Activated CD8-positive, alpha-beta T cell treated with anti-CD3 and anti-CD28 coated beads, Interleukin-2, amount 10 ng/mL, durations not matched to agents 7 days and 5 days (primary cell): Measurements from ENCODE around the gene EFCAB11. TPM values are rescaled to one million over a fixed set of nuclear protein-coding genes. Genes with fewer than 3 reads are reported as not detected.

Experiments used
- ATAC-seq: fragments of 150-1000 bp; cut with Tn5 transposase; one replicate; pipeline ENCODE4 v1.10.0; 2021; ENCODE audit warnings: moderate library complexity
- CTCF ChIA-PET: fragments of 350-600 bp; sonication (Branson Sonifier 250); formaldehyde crosslinking; loops from one replicate; lab custom pipeline; 2021; ENCODE audit warnings: antibody characterized with exemption; lab: Charles Lee
- POLR2A ChIA-PET: fragments of 350-600 bp; sonication (Branson Sonifier 250); formaldehyde crosslinking; loops from one replicate; lab custom pipeline; 2021; ENCODE audit warnings: antibody characterized with exemption; lab: Charles Lee
- DNase-seq: peaks from one replicate; pipeline ENCODE4 v3.0.0-alpha.2; 2020
- H3K27ac Mint-ChIP-seq: one replicate; pipeline ENCODE4 v1.8.0; 2021; ENCODE audit warnings: mild to moderate bottlenecking, mixed read lengths
- H3K27me3 Mint-ChIP-seq: one replicate; pipeline ENCODE4 v1.8.0; 2021; ENCODE audit warnings: low read depth, mixed read lengths
- H3K36me3 Mint-ChIP-seq: one replicate; pipeline ENCODE4 v1.8.0; 2021; ENCODE audit warnings: low read depth, mixed read lengths
- H3K4me1 Mint-ChIP-seq: one replicate; pipeline ENCODE4 v1.8.0; 2021; ENCODE audit warnings: low read depth, mixed read lengths
- H3K4me3 Mint-ChIP-seq: one replicate; pipeline ENCODE4 v1.8.0; 2021; ENCODE audit warnings: mild to moderate bottlenecking, mixed read lengths
- H3K9me3 Mint-ChIP-seq: one replicate; pipeline ENCODE4 v1.8.0; 2022; ENCODE audit warnings: mixed read lengths; ENCODE audit not compliant: insufficient read depth
- total RNA-seq, 2 experiments: library from RNA; stranded (reverse); gene quantifications; one replicate each; pipeline ENCODE4 v1.2.3, GENCODE V29; 2021

The EFCAB11 gene
- total RNA-seq, 2 experiments from 2014 or later, result 9.8 to 11.9 TPM

- ChIA-PET POLR2A (no interaction called here), CTCF (interaction anchor here (1.2 kb wide), 1 partner anchor 18 kb away, joined by 3 read pairs; no protein-coding TSS in a partner anchor)
- DNase-seq (no peak), ATAC-seq (no peak)
- no peak overlapping the region for H3K4me3 Mint-ChIP-seq
- no peaks in the 10 kb centered on the region for H3K36me3 Mint-ChIP-seq
- no peak overlapping the region for H3K27ac Mint-ChIP-seq
- H3K9me3 Mint-ChIP-seq, result no peaks in the 10 kb centered on the region
- H3K27me3 Mint-ChIP-seq, result no peaks in the 10 kb centered on the region
- H3K4me1 Mint-ChIP-seq, result no peaks in the 10 kb centered on the region
Observed at GRCh38 chr14:89803542-89803941, 151.0 kb downstream of the EFCAB11 start.

- no peak for DNase-seq
- Mint-ChIP-seq H3K27me3 (no peaks in the 10 kb centered on the region), H3K9me3 (no peaks in the 10 kb centered on the region), H3K4me1 (no peaks in the 10 kb centered on the region), H3K4me3 (no peak overlapping the region), H3K36me3 (no peaks in the 10 kb centered on the region), H3K27ac (no peak overlapping the region)
- ChIA-PET POLR2A (no interaction called here), CTCF (no interaction called here)
- no peak for ATAC-seq
Observed at GRCh38 chr14:89801136-89801535, 153.4 kb downstream of the EFCAB11 start.

GRCh38 chr14:89798212-89798773, 156.2 kb downstream of the EFCAB11 start:
- Mint-ChIP-seq H3K4me1 (no peaks in the 10 kb centered on the region), H3K27me3 (no peaks in the 10 kb centered on the region), H3K9me3 (no peaks in the 10 kb centered on the region), H3K4me3 (no peak overlapping the region), H3K27ac (no peak overlapping the region), H3K36me3 (no peaks in the 10 kb centered on the region)
- no peak for ATAC-seq
- no peak for DNase-seq
- ChIA-PET CTCF (no interaction called here), POLR2A (interaction anchor here (1.1 kb wide), 1 partner anchor 22 kb away, joined by 3 read pairs; no protein-coding TSS in a partner anchor)

DNA sequence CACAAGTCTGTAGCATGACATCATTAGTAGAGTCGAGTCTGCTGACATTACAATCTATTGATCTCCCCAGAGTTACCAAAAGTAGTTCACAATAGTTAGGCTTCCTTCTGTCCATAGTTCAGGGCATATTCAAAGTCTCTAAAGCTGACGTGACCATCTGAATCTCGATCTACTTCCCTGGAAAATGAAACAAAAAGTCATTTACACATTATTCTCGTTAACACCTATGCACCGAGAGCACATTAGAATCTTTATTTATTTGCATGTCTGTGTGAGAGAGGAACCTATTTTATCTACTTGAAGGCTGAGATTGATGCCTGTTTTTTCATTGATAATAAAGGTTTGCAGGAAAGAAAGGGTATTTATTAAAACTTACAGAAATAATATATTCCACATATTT, 157.4 kb downstream of the EFCAB11 start:
- DNase-seq, result no peak
- H3K36me3 Mint-ChIP-seq, result no peaks in the 10 kb centered on the region
- CTCF ChIA-PET, result no interaction called here
- H3K27me3 Mint-ChIP-seq, result no peaks in the 10 kb centered on the region
- no peak overlapping the region for H3K27ac Mint-ChIP-seq
- no peak for ATAC-seq
- POLR2A ChIA-PET, result interaction anchor here (1.1 kb wide), 1 partner anchor 21 kb away, joined by 3 read pairs; no protein-coding TSS in a partner anchor
- no peaks in the 10 kb centered on the region for H3K4me1 Mint-ChIP-seq
- no peak overlapping the region for H3K4me3 Mint-ChIP-seq
- no peaks in the 10 kb centered on the region for H3K9me3 Mint-ChIP-seq

- Mint-ChIP-seq H3K27me3 (no peaks in the 10 kb centered on the region), H3K27ac (no peak overlapping the region), H3K9me3 (no peaks in the 10 kb centered on the region), H3K4me3 (no peak overlapping the region), H3K36me3 (no peaks in the 10 kb centered on the region), H3K4me1 (no peaks in the 10 kb centered on the region)
- ATAC-seq, result no peak
- DNase-seq, result no peak
- CTCF ChIA-PET, result no interaction called here
- POLR2A ChIA-PET, result no interaction called here
Observed at GRCh38 chr14:89794096-89794495, 160.4 kb downstream of the EFCAB11 start.

DNA sequence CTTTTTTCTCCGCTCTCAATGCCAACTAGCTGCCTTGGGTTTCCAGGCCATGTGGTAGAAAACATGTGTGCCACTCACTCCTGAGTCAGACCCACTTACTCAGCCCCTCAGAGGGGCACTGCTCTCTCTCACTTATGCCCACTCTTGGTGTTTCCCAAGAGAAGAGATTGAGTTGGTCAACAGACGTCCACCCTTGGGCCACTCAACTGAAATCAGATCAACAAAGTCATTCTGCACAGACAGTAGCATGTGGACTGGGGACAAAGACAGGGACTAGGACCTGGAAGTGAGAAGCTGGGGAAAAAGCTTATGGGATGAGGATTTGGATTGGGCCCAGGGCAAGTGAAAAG, 161.2 kb downstream of the EFCAB11 start:
- CTCF ChIA-PET, result no interaction called here
- Mint-ChIP-seq H3K27ac (no peak overlapping the region), H3K4me1 (no peaks in the 10 kb centered on the region), H3K9me3 (no peaks in the 10 kb centered on the region), H3K4me3 (no peak overlapping the region), H3K27me3 (no peaks in the 10 kb centered on the region), H3K36me3 (no peaks in the 10 kb centered on the region)
- ATAC-seq (no peak), DNase-seq (no peak)
- POLR2A ChIA-PET, result no interaction called here

GRCh38 chr14:89792489-89793366, 161.8 kb downstream of the EFCAB11 start:
- DNase-seq (no peak), ATAC-seq (no peak)
- Mint-ChIP-seq H3K36me3 (no peaks in the 10 kb centered on the region), H3K27me3 (no peaks in the 10 kb centered on the region), H3K9me3 (no peaks in the 10 kb centered on the region), H3K4me1 (no peaks in the 10 kb centered on the region), H3K4me3 (no peak overlapping the region), H3K27ac (no peak overlapping the region)
- CTCF ChIA-PET, result no interaction called here
- POLR2A ChIA-PET, result interaction anchor here (0.5 kb wide), 1 partner anchor 21 kb away, joined by 3 read pairs; no protein-coding TSS in a partner anchor

DNA sequence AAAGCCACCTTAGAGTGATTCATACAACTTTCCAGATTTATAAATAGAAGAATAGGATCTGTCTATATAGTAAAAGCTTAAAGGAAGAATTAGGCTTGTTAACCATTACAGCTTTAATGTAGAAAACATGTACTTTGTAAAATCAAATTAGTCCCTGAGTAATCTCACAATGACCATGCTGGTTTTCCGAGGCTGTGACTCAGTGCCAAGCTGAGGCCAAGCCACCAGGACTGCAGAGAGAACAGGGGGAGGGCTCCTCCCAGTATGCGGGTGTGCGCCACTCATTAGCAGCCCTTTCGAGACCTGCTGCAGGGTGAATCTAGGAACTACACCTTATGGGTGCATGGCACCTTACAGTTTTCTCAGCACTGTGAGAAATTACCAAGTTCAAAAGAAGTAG, 167.0 kb downstream of the EFCAB11 start:
- DNase-seq (no peak), ATAC-seq (no peak)
- Mint-ChIP-seq H3K27me3 (no peaks in the 10 kb centered on the region), H3K27ac (no peak overlapping the region), H3K4me3 (no peak overlapping the region), H3K4me1 (no peaks in the 10 kb centered on the region), H3K9me3 (no peaks in the 10 kb centered on the region), H3K36me3 (no peaks in the 10 kb centered on the region)
- ChIA-PET POLR2A (no interaction called here), CTCF (no interaction called here)

GRCh38 chr14:89781046-89781445, 173.5 kb downstream of the EFCAB11 start:
- POLR2A ChIA-PET, result interaction anchor here (0.7 kb wide), 1 partner anchor 281 kb away, joined by 3 read pairs; no protein-coding TSS in a partner anchor
- Mint-ChIP-seq H3K4me1 (no peaks in the 10 kb centered on the region), H3K36me3 (no peaks in the 10 kb centered on the region), H3K9me3 (no peaks in the 10 kb centered on the region), H3K27ac (no peak overlapping the region), H3K4me3 (no peak overlapping the region), H3K27me3 (peaks cover 2% of the 10 kb centered on the region)
- no peak for ATAC-seq
- CTCF ChIA-PET, result no interaction called here
- no peak for DNase-seq

GRCh38 chr14:89779707-89780106, 174.8 kb downstream of the EFCAB11 start:
- H3K9me3 Mint-ChIP-seq, result no peaks in the 10 kb centered on the region
- peaks cover 2% of the 10 kb centered on the region for H3K27me3 Mint-ChIP-seq
- ChIA-PET POLR2A (no interaction called here), CTCF (no interaction called here)
- DNase-seq (no peak), ATAC-seq (no peak)
- no peak overlapping the region for H3K4me3 Mint-ChIP-seq
- H3K27ac Mint-ChIP-seq, result no peak overlapping the region
- no peaks in the 10 kb centered on the region for H3K36me3 Mint-ChIP-seq
- H3K4me1 Mint-ChIP-seq, result peaks cover 4% of the 10 kb centered on the region

DNA sequence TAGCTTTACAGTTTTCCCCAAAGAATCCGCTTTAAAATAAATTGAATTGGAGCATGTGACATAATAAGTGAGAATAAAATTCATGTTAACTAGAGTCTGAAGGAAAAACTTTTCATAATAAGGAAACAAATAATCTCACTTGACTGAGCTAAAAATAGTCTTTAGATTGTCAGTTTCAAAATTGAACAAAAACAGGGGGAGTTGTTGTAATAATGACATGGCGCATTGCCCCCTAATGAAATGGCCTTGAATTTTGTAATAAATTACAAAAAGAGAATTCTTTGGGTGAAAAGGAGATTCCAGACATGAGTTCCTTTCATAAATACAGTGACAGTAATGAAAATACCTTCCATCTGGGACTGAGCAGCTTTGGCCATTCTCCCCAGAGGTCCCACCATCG, 178.6 kb downstream of the EFCAB11 start:
- Mint-ChIP-seq H3K9me3 (no peaks in the 10 kb centered on the region), H3K27ac (no peak overlapping the region), H3K36me3 (no peaks in the 10 kb centered on the region), H3K4me1 (peaks cover 33% of the 10 kb centered on the region), H3K27me3 (peaks cover 4% of the 10 kb centered on the region), H3K4me3 (no peak overlapping the region)
- CTCF ChIA-PET, result no interaction called here
- DNase-seq (no peak), ATAC-seq (no peak)
- POLR2A ChIA-PET, result no interaction called here

DNA sequence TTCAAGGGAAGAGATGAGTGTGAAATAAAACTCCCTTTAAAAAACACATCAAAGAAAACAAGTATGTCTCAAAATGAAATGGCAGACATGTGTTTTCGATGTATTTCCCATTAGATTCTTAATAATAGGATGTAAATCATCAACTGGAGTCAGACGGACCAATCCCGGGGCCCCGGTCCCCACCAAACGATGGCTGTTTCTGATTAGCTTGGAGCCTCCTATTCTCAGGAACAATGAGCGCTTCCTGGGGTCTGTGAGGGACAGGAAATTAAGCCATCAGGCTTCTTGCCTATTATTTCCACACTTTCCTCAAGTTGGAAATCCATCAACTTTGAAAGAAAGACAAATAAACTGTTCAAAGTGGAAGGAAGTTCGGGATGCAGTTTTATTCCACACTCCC, 179.4 kb downstream of the EFCAB11 start:
- ChIA-PET POLR2A (no interaction called here), CTCF (no interaction called here)
- Mint-ChIP-seq H3K9me3 (no peaks in the 10 kb centered on the region), H3K36me3 (no peaks in the 10 kb centered on the region), H3K4me1 (peaks cover 37% of the 10 kb centered on the region), H3K27me3 (peaks cover 7% of the 10 kb centered on the region), H3K4me3 (no peak overlapping the region), H3K27ac (no peak overlapping the region)
- ATAC-seq (no peak), DNase-seq (no peak)
